SK-N-MC (cell line): ENCODE data around the gene THRSP.

Experiments used
- EZH2 ChIP-seq: fragments of 200-600 bp; sonication (generic); IDR thresholded peaks from one replicate; pipeline ENCODE4 v1.6.1; 2017; ENCODE audit warnings: antibody characterized with exemption
- FOXP2 ChIP-seq: optimal IDR thresholded peaks from 2 replicates; pipeline ENCODE3; 2011; ENCODE audit warnings: mild to moderate bottlenecking, moderate library complexity; ENCODE audit not compliant: insufficient read depth; ENCODE audit errors: extremely low read length, control extremely low read depth
- POLR2AphosphoS5 ChIP-seq: IDR thresholded peaks from 2 replicates; pipeline ENCODE4 v1.6.1; 2012; ENCODE audit warnings: mild to moderate bottlenecking, low read depth, low read length, borderline replicate concordance

DNA sequence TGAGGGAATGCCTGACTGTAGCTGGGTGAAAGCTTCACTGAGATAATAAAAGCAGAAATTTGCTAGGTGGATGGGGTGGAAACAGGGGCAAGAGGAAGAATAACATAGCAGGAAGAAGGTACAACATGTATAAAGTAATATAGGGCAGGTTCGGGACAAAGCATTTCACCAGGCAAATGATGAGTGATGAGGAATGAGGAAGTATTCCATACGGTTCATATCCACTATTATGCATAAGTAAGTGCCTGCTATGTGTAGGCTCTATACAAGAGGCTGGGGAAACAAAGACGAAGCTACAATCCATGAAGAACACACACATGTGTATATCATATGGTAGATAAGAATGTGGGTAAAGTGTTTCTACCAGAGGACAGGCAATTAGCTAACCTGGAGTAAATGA is 8.1 kb downstream of the THRSP start:
- TF ChIP-seq EZH2 (no peak), POLR2AphosphoS5 (no peak), FOXP2 (no peak)
